GM20000 (cell line): Measurements from ENCODE around the gene OXNAD1.

ENCODE experiments used
- DNase-seq: peaks from one replicate; pipeline ENCODE4 v3.0.0; 2012; ENCODE audit warnings: low spot score
- TF ChIP-seq, protein P1 (sequence below): IDR thresholded peaks from 2 replicates; pipeline ENCODE4 v1.5.1; 2012; ENCODE audit warnings: mild to moderate bottlenecking, control low read depth; ENCODE audit errors: extremely low read depth, missing control alignments

OXNAD1 gene

DNA sequence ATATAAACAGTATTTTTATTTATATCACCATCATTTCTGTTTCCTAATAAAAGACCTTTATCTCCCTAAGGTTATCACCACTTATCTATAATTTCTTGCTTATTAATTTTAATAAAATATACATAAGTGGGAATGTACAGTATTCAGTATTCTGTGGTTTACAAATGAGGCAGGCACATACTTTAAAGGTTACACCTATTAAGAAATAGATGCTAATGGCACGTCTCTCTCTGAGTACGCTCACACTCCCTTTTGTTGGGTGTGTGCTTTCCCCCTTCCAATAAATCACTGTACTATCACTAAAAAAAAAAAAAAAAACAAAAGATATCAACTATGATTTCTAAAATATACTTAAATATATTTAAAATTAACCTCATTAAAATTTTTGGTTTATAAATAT lies 8.9 kb downstream of the OXNAD1 start:
- no peak for DNase-seq
- TF ChIP-seq, protein P1, sequence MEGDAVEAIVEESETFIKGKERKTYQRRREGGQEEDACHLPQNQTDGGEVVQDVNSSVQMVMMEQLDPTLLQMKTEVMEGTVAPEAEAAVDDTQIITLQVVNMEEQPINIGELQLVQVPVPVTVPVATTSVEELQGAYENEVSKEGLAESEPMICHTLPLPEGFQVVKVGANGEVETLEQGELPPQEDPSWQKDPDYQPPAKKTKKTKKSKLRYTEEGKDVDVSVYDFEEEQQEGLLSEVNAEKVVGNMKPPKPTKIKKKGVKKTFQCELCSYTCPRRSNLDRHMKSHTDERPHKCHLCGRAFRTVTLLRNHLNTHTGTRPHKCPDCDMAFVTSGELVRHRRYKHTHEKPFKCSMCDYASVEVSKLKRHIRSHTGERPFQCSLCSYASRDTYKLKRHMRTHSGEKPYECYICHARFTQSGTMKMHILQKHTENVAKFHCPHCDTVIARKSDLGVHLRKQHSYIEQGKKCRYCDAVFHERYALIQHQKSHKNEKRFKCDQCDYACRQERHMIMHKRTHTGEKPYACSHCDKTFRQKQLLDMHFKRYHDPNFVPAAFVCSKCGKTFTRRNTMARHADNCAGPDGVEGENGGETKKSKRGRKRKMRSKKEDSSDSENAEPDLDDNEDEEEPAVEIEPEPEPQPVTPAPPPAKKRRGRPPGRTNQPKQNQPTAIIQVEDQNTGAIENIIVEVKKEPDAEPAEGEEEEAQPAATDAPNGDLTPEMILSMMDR, result no peak

DNA sequence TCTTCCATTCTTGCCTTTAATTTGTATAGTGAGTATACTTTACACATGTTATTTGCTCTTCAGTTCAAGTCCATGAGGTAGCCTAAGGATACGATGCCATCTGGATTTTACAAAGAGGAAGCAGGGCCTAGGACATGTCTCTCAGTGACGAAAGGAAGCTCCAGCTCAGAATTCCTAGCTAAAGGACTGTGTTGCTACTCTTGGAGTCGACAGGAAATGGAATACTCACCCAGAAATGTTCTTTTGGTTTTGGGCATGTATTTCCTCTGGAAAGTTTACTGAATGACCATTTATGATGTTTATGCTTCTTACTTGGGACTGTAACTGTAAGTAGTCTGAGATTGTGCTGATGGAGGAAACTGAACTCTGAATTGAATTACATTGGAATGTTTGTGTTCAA lies 12.5 kb downstream of the OXNAD1 start:
- TF ChIP-seq, protein P1, result no peak
- DNase-seq, result no peak

DNA sequence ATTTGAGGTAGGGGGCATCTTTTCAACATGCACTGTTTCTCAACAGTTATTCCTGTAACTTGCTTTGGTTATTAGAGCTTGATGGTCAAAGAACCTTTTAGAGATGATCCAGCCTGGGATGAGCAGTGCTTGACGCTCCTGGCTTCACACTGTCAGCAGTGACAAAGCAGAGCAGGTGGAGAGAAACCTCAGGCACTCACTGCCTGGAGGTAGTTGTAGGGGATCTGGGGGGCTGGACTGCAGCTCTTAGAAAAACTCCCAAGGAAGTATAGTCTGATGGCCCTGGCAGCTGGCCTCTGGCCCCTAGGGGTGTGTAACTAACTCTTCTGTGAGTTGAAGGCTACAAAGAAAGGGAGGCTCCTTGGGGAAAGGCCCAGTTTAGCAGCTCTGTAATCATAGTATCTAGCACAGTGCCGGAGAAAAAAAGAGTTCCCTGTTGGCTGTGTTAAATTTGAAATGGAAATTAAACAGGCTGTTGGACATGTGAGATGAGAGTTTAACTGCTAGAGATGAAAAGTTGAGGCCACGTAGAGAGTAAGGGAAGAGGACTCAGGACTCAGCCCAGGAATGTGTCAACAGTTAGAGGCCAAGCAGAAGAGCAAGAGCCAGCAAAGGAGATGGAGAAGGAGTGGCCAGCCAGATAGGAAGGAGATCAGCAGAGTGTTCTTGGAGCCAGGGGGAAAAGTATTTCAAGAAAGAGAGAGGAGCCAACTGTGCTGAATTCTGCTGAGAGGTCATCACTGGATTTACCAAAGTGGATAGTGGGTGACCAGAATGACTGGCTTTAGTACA lies 14.2 kb downstream of the OXNAD1 start:
- no peak for DNase-seq

DNA sequence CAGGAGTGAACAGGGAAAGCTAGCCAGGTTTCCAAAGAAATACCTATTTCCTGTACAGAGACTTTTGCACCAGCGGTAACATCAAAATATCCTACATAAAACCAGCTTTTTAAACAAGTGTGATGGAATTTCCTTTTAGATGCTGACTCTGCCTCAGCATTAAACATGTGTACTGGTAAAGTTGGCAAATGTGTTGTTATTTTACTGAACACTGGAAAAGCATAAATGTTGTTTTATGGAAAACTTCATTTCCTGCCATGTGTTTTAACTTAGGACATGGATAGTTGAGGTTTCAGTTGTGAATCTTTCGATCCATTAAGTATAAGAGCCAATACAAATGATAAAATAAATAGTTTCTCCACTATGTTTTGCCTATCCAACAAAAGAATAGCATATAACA lies 15.7 kb downstream of the OXNAD1 start:
- TF ChIP-seq, protein P1, result no peak
- DNase-seq, result no peak

More for the DNA sequence above, 14.2 kb downstream of the OXNAD1 start:
- TF ChIP-seq, protein P1, result no peak

DNA sequence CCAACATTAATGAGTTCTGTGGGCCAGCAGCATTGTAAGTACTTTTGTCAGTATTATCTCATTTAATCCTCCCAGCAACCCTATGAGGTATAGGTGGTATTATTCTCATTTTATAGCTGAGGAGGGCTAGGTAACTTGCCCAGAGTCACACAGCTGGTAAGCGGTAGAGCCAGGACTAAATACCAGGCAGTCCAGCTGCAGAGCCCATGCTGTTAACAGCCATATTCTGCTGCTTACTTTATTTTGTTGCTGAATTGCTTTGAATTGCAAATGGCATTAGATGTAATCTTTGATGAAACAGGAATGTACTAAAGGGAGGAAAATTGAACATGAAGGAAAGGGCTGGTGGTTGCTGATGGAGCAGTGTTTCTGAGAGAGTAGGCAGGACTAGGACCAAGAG lies 19.6 kb downstream of the OXNAD1 start:
- DNase-seq, result no peak
- TF ChIP-seq, protein P1, result no peak

DNA sequence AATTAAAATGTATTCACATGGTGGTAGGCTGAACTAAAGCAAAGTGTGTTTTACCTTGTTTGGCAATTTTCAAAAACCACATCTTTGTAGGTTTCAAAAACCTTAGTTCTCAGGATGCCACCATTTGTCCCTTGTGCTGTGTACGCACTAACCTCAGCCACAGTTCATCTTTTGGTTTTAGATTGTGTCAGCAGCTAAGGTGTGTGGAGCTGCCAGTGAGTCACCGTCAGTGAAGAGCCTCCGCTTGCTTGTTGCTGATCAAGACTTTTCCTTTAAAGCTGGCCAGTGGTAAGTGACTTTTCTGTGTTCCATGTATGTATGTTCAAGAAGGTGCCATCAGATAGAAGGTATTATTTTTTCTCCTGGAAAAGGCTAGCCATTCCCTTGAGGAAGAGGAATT lies 21.1 kb downstream of the OXNAD1 start:
- DNase-seq, result peak; percentile 39
- TF ChIP-seq, protein P1, result no peak

DNA sequence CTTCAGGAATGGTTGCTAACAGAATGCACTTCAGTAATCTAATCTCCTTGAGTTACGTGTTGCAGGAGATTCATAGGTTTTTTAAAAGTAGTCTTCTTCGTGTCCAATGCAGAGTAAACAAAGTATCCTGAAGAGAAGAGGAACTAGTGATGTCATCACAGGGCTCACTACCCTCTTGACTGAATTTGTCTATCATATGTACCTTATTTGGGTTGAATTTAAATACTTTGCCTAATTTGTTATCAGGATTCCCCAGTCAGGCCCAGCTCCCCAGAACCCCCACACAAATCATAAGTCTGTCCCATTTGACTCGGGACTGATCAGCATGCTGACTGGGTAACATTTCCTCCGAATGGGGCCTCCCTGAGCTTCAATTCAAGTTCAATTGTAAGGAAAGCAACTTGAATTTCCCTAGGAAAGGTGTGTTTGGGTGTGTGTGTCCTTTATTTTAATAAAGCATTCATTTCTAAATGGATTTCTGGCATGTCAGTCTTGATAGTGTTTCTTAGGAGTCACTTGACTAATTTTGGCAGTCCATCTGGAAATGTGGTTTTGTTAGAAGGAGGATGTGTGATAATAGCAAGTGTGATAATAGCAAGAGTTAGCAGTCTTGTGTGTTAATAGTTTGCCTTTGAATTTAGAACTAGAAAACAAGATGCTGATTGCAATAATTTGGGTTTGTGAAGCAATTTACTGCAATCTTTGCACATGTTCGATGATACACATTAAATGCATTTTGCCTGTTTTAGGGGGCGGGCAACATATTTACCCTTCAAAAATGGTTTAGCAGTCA lies 21.9 kb downstream of the OXNAD1 start:
- TF ChIP-seq, protein P1, result no peak
- DNase-seq, result no peak
